HepG2 (cell line): Measurements from ENCODE around the gene ABCB6. TPM values are rescaled to one million over a fixed set of nuclear protein-coding genes. Genes with fewer than 3 reads are reported as not detected.

Experiments
- AKAP8 ChIP-seq: sonication (generic); formaldehyde crosslinking; IDR thresholded peaks from 2 replicates; pipeline ENCODE4 v1.5.1; 2020; ENCODE audit warnings: mild to moderate bottlenecking, missing genetic modification reagents
- ATF2 ChIP-seq: sonication (generic); formaldehyde crosslinking; IDR thresholded peaks from 2 replicates; pipeline ENCODE4 v1.4.0; 2020; ENCODE audit warnings: missing genetic modification reagents
- ATF7 ChIP-seq, 2 experiments: fragments of 450-650 bp in 1 of 2; sonication (generic) in 1 of 2; formaldehyde crosslinking in 1 of 2; IDR thresholded peaks; 2 replicates each; pipeline versions ENCODE4 v1.4.0 to v1.6.1; 2016 to 2020; ENCODE audit warnings: antibody characterized with exemption in 1 of 2, mild to moderate bottlenecking in 1 of 2, missing genetic modification reagents in 1 of 2
- CEBPG ChIP-seq: IDR thresholded peaks from 2 replicates; pipeline ENCODE4 v1.6.1; 2016
- GPN1 ChIP-seq: sonication (generic); formaldehyde crosslinking; IDR thresholded peaks from 2 replicates; pipeline ENCODE4 v1.5.1; 2020; ENCODE audit warnings: missing genetic modification reagents, borderline replicate concordance
- HOXA3 ChIP-seq: sonication (generic); formaldehyde crosslinking; IDR thresholded peaks from 2 replicates; pipeline ENCODE4 v1.5.0; 2020; ENCODE audit warnings: missing genetic modification reagents
- ISX ChIP-seq: sonication (generic); formaldehyde crosslinking; conservative IDR thresholded peaks from 2 replicates; pipeline ENCODE4 v1.5.0; 2020; ENCODE audit warnings: missing genetic modification reagents
- JUN ChIP-seq: sonication (generic); formaldehyde crosslinking; IDR thresholded peaks from 2 replicates; pipeline ENCODE4 v1.4.0; 2020; ENCODE audit warnings: mild to moderate bottlenecking, missing genetic modification reagents
- KDM6A ChIP-seq: IDR thresholded peaks from 2 replicates; pipeline ENCODE4 v1.6.1; 2016; ENCODE audit warnings: low read depth
- MAF1 ChIP-seq: sonication (generic); formaldehyde crosslinking; IDR thresholded peaks from 2 replicates; pipeline ENCODE4 v1.5.0; 2020; ENCODE audit warnings: missing genetic modification reagents, borderline replicate concordance
- NCOA2 ChIP-seq: sonication (generic); formaldehyde crosslinking; IDR thresholded peaks from 2 replicates; pipeline ENCODE4 v1.8.0; 2022; ENCODE audit warnings: inconsistent platforms
- NR1H2 ChIP-seq: sonication (generic); formaldehyde crosslinking; IDR thresholded peaks from 2 replicates; pipeline ENCODE4 v1.8.1; 2022; ENCODE audit warnings: low read depth, missing genetic modification reagents, borderline replicate concordance
- POLR2A ChIP-seq, 2 experiments: IDR thresholded peaks; 2 replicates each; pipeline ENCODE4 v1.6.1; 2011; ENCODE audit warnings: low read depth in 2 of 2, low read length in 2 of 2, mild to moderate bottlenecking in 1 of 2, moderate library complexity in 1 of 2; ENCODE audit not compliant: insufficient read depth in 1 of 2
- POLR2AphosphoS5 ChIP-seq: IDR thresholded peaks from 2 replicates; pipeline ENCODE4 v1.6.1; 2012; ENCODE audit warnings: low read depth, low read length
- SATB2 ChIP-seq: sonication (generic); formaldehyde crosslinking; IDR thresholded peaks from 2 replicates; pipeline ENCODE4 v1.5.0; 2020; ENCODE audit warnings: missing genetic modification reagents
- SRSF4 ChIP-seq: fragments of 200-400 bp; formaldehyde crosslinking; IDR thresholded peaks from one replicate; pipeline ENCODE4 v1.6.1; 2018; ENCODE audit warnings: mild to moderate bottlenecking, low read depth, low read length, moderate library complexity; ENCODE audit not compliant: poor library complexity, severe bottlenecking
- ZEB1 ChIP-seq: IDR thresholded peaks from 2 replicates; pipeline ENCODE4 v1.6.1; 2012; ENCODE audit warnings: mild to moderate bottlenecking, low read depth, inconsistent platforms; ENCODE audit not compliant: insufficient replicate concordance
- ZNF205 ChIP-seq: IDR thresholded peaks from 2 replicates; pipeline ENCODE4 v1.6.1; 2018; ENCODE audit warnings: missing biosample characterization, missing genetic modification reagents
- ZNF224 ChIP-seq: sonication (generic); formaldehyde crosslinking; IDR thresholded peaks from 2 replicates; pipeline ENCODE4 v1.5.0; 2020; ENCODE audit warnings: mild to moderate bottlenecking, missing genetic modification reagents
- ZNF317 ChIP-seq: sonication (generic); formaldehyde crosslinking; IDR thresholded peaks from 2 replicates; pipeline ENCODE4 v1.5.0; 2020; ENCODE audit warnings: mild to moderate bottlenecking, missing genetic modification reagents
- ZNF382 ChIP-seq: sonication (generic); formaldehyde crosslinking; IDR thresholded peaks from 2 replicates; pipeline ENCODE4 v1.5.0; 2020; ENCODE audit warnings: missing genetic modification reagents, mild to moderate bottlenecking, borderline replicate concordance
- ZNF605 ChIP-seq: sonication (generic); formaldehyde crosslinking; IDR thresholded peaks from 2 replicates; pipeline ENCODE4 v1.8.0; 2022; ENCODE audit warnings: mild to moderate bottlenecking, missing genetic modification reagents
- ZNF609 ChIP-seq: sonication (generic); formaldehyde crosslinking; IDR thresholded peaks from 2 replicates; pipeline ENCODE4 v1.4.0; 2020; ENCODE audit warnings: mild to moderate bottlenecking, missing genetic modification reagents, borderline replicate concordance
- ZNF7 ChIP-seq: IDR thresholded peaks from 2 replicates; pipeline ENCODE4 v1.6.1; 2016; ENCODE audit warnings: missing biosample characterization, missing genetic modification reagents
- ZSCAN12 ChIP-seq: sonication (generic); formaldehyde crosslinking; IDR thresholded peaks from 2 replicates; pipeline ENCODE4 v1.9.0; 2021; ENCODE audit warnings: mild to moderate bottlenecking, missing genetic modification reagents
- ZSCAN22 ChIP-seq: sonication (generic); formaldehyde crosslinking; IDR thresholded peaks from 2 replicates; pipeline ENCODE4 v1.4.0; 2020; ENCODE audit warnings: mild to moderate bottlenecking, missing genetic modification reagents
- polyA plus RNA-seq, 8 experiments: library from polyadenylated mRNA; depleted of rRNA in 3 of 8; stranded (reverse) in 7 of 8; unstranded in 1 of 8; fragments of >200 nt; fragmentation: Illumina TruSeq in 4 of 8; extraction: Trizol in 4 of 8; gene quantifications; 2 replicates each; pipeline versions ENCODE4 v1.2.1 to v1.2.3, GENCODE V29; 2011 to 2016; ENCODE audit warnings: low read depth in 4 of 8, missing spikeins in 1 of 8, mixed read lengths in 1 of 8; ENCODE audit not compliant: insufficient read depth in 1 of 8
- total RNA-seq, 5 experiments: library from RNA; depleted of rRNA; stranded (reverse); fragments of >200 nt; fragmentation: Illumina TruSeq; extraction: Trizol; gene quantifications; 2 replicates each; pipeline ENCODE4 v1.2.3, GENCODE V29; 2016; ENCODE audit warnings: low read depth in 1 of 5

Gene ABCB6
- total and polyA plus RNA-seq, 2 of the 13 experiments (the other 11 are each of a cell fraction or from before 2014, with no cell fraction given): 91.1 to 137 TPM

- TF ChIP-seq ZNF609 (CRISPR knock-in tag) (no peak), ZNF7 (CRISPR knock-in tag) (no peak), ZSCAN22 (CRISPR knock-in tag) (no peak), GPN1 (no peak), ZNF224 (CRISPR knock-in tag) (no peak), POLR2AphosphoS5 (no peak), ATF2 (CRISPR knock-in tag) (0 out of 2 replicates have a peak, but pooled peaks have one; percentile 33), ZNF317 (no peak), ZNF382 (CRISPR knock-in tag) (no peak), POLR2A (IDR thresholded peaks at IDR 0.05; ENCODE audit: insufficient read depth in 1 of 2, low read depth in 2 of 2, low read length in 2 of 2) (no peak), CEBPG (CRISPR knock-in tag) (no peak), ZEB1 (no peak), JUN (CRISPR knock-in tag) (no peak), ATF7 (IDR thresholded peaks at IDR 0.05) (no peak), ATF7 (CRISPR knock-in tag; IDR thresholded peaks at IDR 0.05) (no peak), MAF1 (CRISPR knock-in tag) (no peak), SRSF4 (no peak), NCOA2 (CRISPR knock-in tag) (no peak; the same call in 1 of the 2 replicates), KDM6A (no peak), HOXA3 (CRISPR knock-in tag) (no peak), NR1H2 (CRISPR knock-in tag) (no peak), ZNF205 (CRISPR knock-in tag) (no peak), ZSCAN12 (no peak), AKAP8 (CRISPR knock-in tag) (0 out of 2 replicates have a peak, but pooled peaks have one; percentile 53), ISX (no peak), SATB2 (CRISPR knock-in tag) (no peak), ZNF605 (peak; percentile 51; the same call in 1 of the 2 replicates)
These were observed 9.5 kb upstream of the ABCB6 start (continued) for GRCh38 chr2:219228041-219228910.
